H9 (cell line): ENCODE results near the gene UPF1. TPM values are rescaled to one million over a fixed set of nuclear protein-coding genes. Genes with fewer than 3 reads are reported as not detected.

ENCODE experiments used
- DNase-seq: peaks from one replicate; pipeline ENCODE4 v3.0.0-alpha.2; 2017
- H2AFZ ChIP-seq: one replicate; pipeline ENCODE4 v1.6.1; 2013; ENCODE audit warnings: mild to moderate bottlenecking, low read length, control low read depth, moderate library complexity
- H2AK5ac ChIP-seq: 2 replicates; pipeline ENCODE4 v1.6.1; 2013; ENCODE audit warnings: low read length, control low read depth, mixed read lengths; ENCODE audit not compliant: insufficient read length
- H2BK120ac ChIP-seq: one replicate; pipeline ENCODE4 v1.6.1; 2013; ENCODE audit warnings: low read depth, mild to moderate bottlenecking, low read length, control low read depth, inconsistent platforms; ENCODE audit not compliant: poor library complexity, severe bottlenecking
- H2BK12ac ChIP-seq: 2 replicates; pipeline ENCODE4 v1.6.1; 2013; ENCODE audit warnings: low read length, control low read depth, mixed read lengths, low read depth; ENCODE audit not compliant: insufficient read length
- H2BK15ac ChIP-seq: 2 replicates; pipeline ENCODE4 v1.6.1; 2013; ENCODE audit warnings: low read depth, low read length, control low read depth
- H2BK20ac ChIP-seq: one replicate; pipeline ENCODE4 v1.6.1; 2013; ENCODE audit warnings: low read depth, mild to moderate bottlenecking, low read length, control low read depth, inconsistent platforms; ENCODE audit not compliant: poor library complexity, severe bottlenecking
- H2BK5ac ChIP-seq: 2 replicates; pipeline ENCODE4 v1.6.1; 2013; ENCODE audit warnings: low read length, control low read depth, mixed read lengths; ENCODE audit not compliant: insufficient read length
- H3K14ac ChIP-seq: 2 replicates; pipeline ENCODE4 v1.6.1; 2013; ENCODE audit warnings: low read length, control low read depth; ENCODE audit not compliant: insufficient read depth
- H3K18ac ChIP-seq: 2 replicates; pipeline ENCODE4 v1.6.1; 2013; ENCODE audit warnings: low read depth, mild to moderate bottlenecking, mixed read lengths, low read length, control low read depth; ENCODE audit not compliant: insufficient read length
- H3K23ac ChIP-seq: 2 replicates; pipeline ENCODE4 v1.6.1; 2013; ENCODE audit warnings: low read length, control low read depth, mixed read lengths, low read depth; ENCODE audit not compliant: insufficient read length
- H3K23me2 ChIP-seq: 2 replicates; pipeline ENCODE4 v1.6.1; 2013; ENCODE audit warnings: low read depth, mild to moderate bottlenecking, mixed read lengths, low read length, control low read depth; ENCODE audit not compliant: insufficient read length, poor library complexity, severe bottlenecking
- H3K27ac ChIP-seq: 2 replicates; pipeline ENCODE4 v1.5.1; 2013; ENCODE audit warnings: low read length, control low read depth, mixed read lengths, low read depth; ENCODE audit not compliant: insufficient read length
- H3K27me3 ChIP-seq: 2 replicates; pipeline ENCODE4 v1.6.1; 2013; ENCODE audit warnings: low read length, control low read depth, inconsistent platforms; ENCODE audit not compliant: insufficient read depth
- H3K4ac ChIP-seq: 2 replicates; pipeline ENCODE4 v1.6.1; 2013; ENCODE audit warnings: low read depth, mild to moderate bottlenecking, control low read depth, inconsistent platforms, low read length, moderate library complexity
- H3K4me1 ChIP-seq: 2 replicates; pipeline ENCODE4 v1.6.1; 2013; ENCODE audit warnings: low read length, control low read depth, inconsistent platforms; ENCODE audit not compliant: insufficient read depth
- H3K4me2 ChIP-seq: 2 replicates; pipeline ENCODE4 v1.6.1; 2013; ENCODE audit warnings: low read length, control low read depth, mixed read lengths; ENCODE audit not compliant: insufficient read length, insufficient read depth
- H3K56ac ChIP-seq: 2 replicates; pipeline ENCODE4 v1.6.1; 2013; ENCODE audit warnings: low read depth, mild to moderate bottlenecking, mixed read lengths, low read length, control low read depth; ENCODE audit not compliant: insufficient read length
- H3K79me1 ChIP-seq: 2 replicates; pipeline ENCODE4 v1.6.1; 2013; ENCODE audit warnings: low read depth, mild to moderate bottlenecking, moderate library complexity, low read length, control low read depth, inconsistent platforms; ENCODE audit not compliant: insufficient read depth, poor library complexity, severe bottlenecking
- H3K79me2 ChIP-seq: 2 replicates; pipeline ENCODE4 v1.6.1; 2013; ENCODE audit warnings: low read length, control low read depth, inconsistent platforms; ENCODE audit not compliant: insufficient read depth
- H3K9ac ChIP-seq: 2 replicates; pipeline ENCODE4 v1.6.1; 2013; ENCODE audit warnings: low read length, control low read depth, mixed read lengths; ENCODE audit not compliant: insufficient read length; ENCODE audit errors: extremely low read depth
- H3K9me3 ChIP-seq: one replicate; pipeline ENCODE4 v1.6.1; 2013; ENCODE audit warnings: low read depth, low read length, inconsistent platforms; ENCODE audit not compliant: control insufficient read depth
- H3T11ph ChIP-seq: one replicate; pipeline ENCODE4 v1.6.1; 2013; ENCODE audit warnings: mild to moderate bottlenecking, low read length, control low read depth, inconsistent platforms
- H4K20me1 ChIP-seq: one replicate; pipeline ENCODE4 v1.6.1; 2013; ENCODE audit not compliant: control insufficient read depth, insufficient read length, insufficient read depth
- H4K5ac ChIP-seq: 2 replicates; pipeline ENCODE4 v1.6.1; 2013; ENCODE audit warnings: low read depth, mild to moderate bottlenecking, mixed read lengths, low read length, control low read depth; ENCODE audit not compliant: insufficient read length
- H4K8ac ChIP-seq: replicated peaks from 2 replicates; pipeline ENCODE4 v1.6.1; 2013; ENCODE audit warnings: low read length, control low read depth, mixed read lengths, low read depth; ENCODE audit not compliant: insufficient read length
- H4K91ac ChIP-seq: 2 replicates; pipeline ENCODE4 v1.6.1; 2013; ENCODE audit warnings: low read depth, mild to moderate bottlenecking, moderate library complexity, mixed read lengths, low read length, control low read depth; ENCODE audit not compliant: insufficient read length
- H3K27ac Mint-ChIP-seq, 3 experiments: 2 replicates in 2 of 3; 3 replicates in 1 of 3; pipeline ENCODE4 v1.8.0; 2020 to 2021; ENCODE audit warnings: mixed read lengths in 3 of 3, mild to moderate bottlenecking in 1 of 3, moderate library complexity in 1 of 3
- H3K27me3 Mint-ChIP-seq: 2 replicates; pipeline ENCODE4 v1.8.0; 2021; ENCODE audit warnings: low read depth, mild to moderate bottlenecking, moderate library complexity, mixed read lengths
- H3K36me3 Mint-ChIP-seq, 3 experiments: 2 replicates in 2 of 3; 3 replicates in 1 of 3; pipeline ENCODE4 v1.8.0; 2020 to 2021; ENCODE audit warnings: low read depth in 3 of 3, mixed read lengths in 3 of 3; ENCODE audit not compliant: insufficient read depth in 1 of 3
- H3K4me1 Mint-ChIP-seq, 2 experiments: 2 replicates each; pipeline ENCODE4 v1.8.0; 2020; ENCODE audit warnings: mixed read lengths in 2 of 2
- H3K4me3 Mint-ChIP-seq, 2 experiments: 2 replicates in 1 of 2; 3 replicates in 1 of 2; pipeline ENCODE4 v1.8.0; 2020 to 2021; ENCODE audit warnings: mild to moderate bottlenecking in 2 of 2, mixed read lengths in 2 of 2, moderate library complexity in 1 of 2
- H3K9me3 Mint-ChIP-seq, 2 experiments: 2 replicates in 1 of 2; 3 replicates in 1 of 2; pipeline ENCODE4 v1.8.0; 2020; ENCODE audit warnings: mild to moderate bottlenecking in 2 of 2, mixed read lengths in 2 of 2, moderate library complexity in 1 of 2
- CTCF ChIP-seq: fragments of 200-600 bp; sonication (generic); conservative IDR thresholded peaks from 3 replicates; pipeline ENCODE4 v1.8.0; 2021; ENCODE audit warnings: antibody characterized with exemption, mild to moderate bottlenecking
- WGBS: extraction: QIAGEN DNeasy Blood & Tissue Kit; methylation state at CpG from one replicate; pipeline ENCODE4 v1.1.7; 2013; ENCODE audit warnings: missing lambda C conversion rate, low lambda C conversion rate, mixed read lengths; ENCODE audit not compliant: insufficient read length; ENCODE audit errors: extremely low coverage; 5-methylcytosine and 5-hydroxymethylcytosine counted together
- total RNA-seq: library from RNA; stranded (reverse); gene quantifications from 2 replicates; pipeline ENCODE4 v1.2.1, GENCODE V29; 2021

UPF1 gene
- total RNA-seq, 1 experiment from 2014 or later: 85.4 TPM

- no peak overlapping the region for H4K5ac ChIP-seq
- no peaks in the 10 kb centered on the region for H3K4me1 ChIP-seq
- no peak overlapping the region for H3T11ph ChIP-seq
- Mint-ChIP-seq H3K36me3 (peaks cover 48 to 92% (median 86%) of the 10 kb centered on the region in 3 experiments), H3K9me3 (no peaks in the 10 kb centered on the region), H3K4me3 (no peak overlapping the region), H3K4me1 (no peaks in the 10 kb centered on the region), H3K27me3 (no peaks in the 10 kb centered on the region), H3K27ac (peak overlapping the region in 2 of 3 experiments; percentile 75 to 93; a peak in 3 of 7 replicates)
- no peak overlapping the region for H2BK5ac ChIP-seq
- H3K18ac ChIP-seq: no peak overlapping the region
- no peak overlapping the region for H3K4me2 ChIP-seq
- H4K8ac ChIP-seq: no peak overlapping the region
- no peak overlapping the region for H3K9ac ChIP-seq
- no peak overlapping the region for H4K91ac ChIP-seq
- H3K27ac ChIP-seq: no peak overlapping the region
- H3K27me3 ChIP-seq: no peaks in the 10 kb centered on the region
- no peak overlapping the region for H2BK12ac ChIP-seq
- no peaks in the 10 kb centered on the region for H3K9me3 ChIP-seq
- H2BK15ac ChIP-seq: no peak overlapping the region
- no CpG with 5 or more reads among the region's 27 CpGs for WGBS
- H3K79me2 ChIP-seq: no peaks in the 10 kb centered on the region
- no peak overlapping the region for H3K23ac ChIP-seq
- no peak overlapping the region for H3K56ac ChIP-seq
- no peak overlapping the region for H2BK20ac ChIP-seq
- no peak for DNase-seq
- no peak for TF ChIP-seq CTCF
- no peak overlapping the region for H3K14ac ChIP-seq
- H2BK120ac ChIP-seq: no peak overlapping the region
- no peaks in the 10 kb centered on the region for H4K20me1 ChIP-seq
- H2AK5ac ChIP-seq: no peak overlapping the region
- H3K79me1 ChIP-seq: no peaks in the 10 kb centered on the region
- H3K23me2 ChIP-seq: no peaks in the 10 kb centered on the region
- no peak overlapping the region for H3K4ac ChIP-seq
- H2AFZ ChIP-seq: no peak overlapping the region
Observed at GRCh38 chr19:18855647-18856384, 24.1 kb downstream of the UPF1 start.
